HEK293 (cell line): ENCODE data around the gene KIAA1671.

Experiments used
- CTCF ChIA-PET: fragments of 350-600 bp; formaldehyde crosslinking; extraction: SDS; loops from one replicate; lab custom pipeline; 2021; ENCODE audit warnings: antibody characterized with exemption; lab: Yijun Ruan, JAX
- POLR2A ChIA-PET: fragments of 300-600 bp; formaldehyde crosslinking; extraction: SDS; loops from one replicate; lab custom pipeline; 2020; ENCODE audit warnings: antibody characterized with exemption, inconsistent platforms; lab: Yijun Ruan, JAX
- H3K27ac ChIP-seq: fragments of 200-500 bp; sonication (Bioruptor generic); 2 replicates; pipeline ENCODE4 v1.5.1; 2014; ENCODE audit warnings: low read depth, low read length, control low read depth, inconsistent platforms; ENCODE audit errors: extremely low read depth
- H3K36me3 ChIP-seq, 2 experiments: fragments of 200-500 bp in 1 of 2; sonication (Bioruptor generic) in 1 of 2; 1 replicate in 1 of 2; 2 replicates in 1 of 2; pipeline ENCODE4 v1.5.1; 2014 to 2017; ENCODE audit warnings: inconsistent platforms in 2 of 2, low read length in 2 of 2; ENCODE audit not compliant: control insufficient read depth in 2 of 2, insufficient read depth in 1 of 2
- H3K4me1 ChIP-seq: fragments of 200-500 bp; sonication (Bioruptor generic); 2 replicates; pipeline ENCODE4 v1.5.1; 2014; ENCODE audit warnings: mild to moderate bottlenecking, low read length, inconsistent platforms; ENCODE audit not compliant: control insufficient read depth, insufficient read depth
- H3K4me3 ChIP-seq: 2 replicates; pipeline ENCODE4 v1.5.1; 2011; ENCODE audit warnings: low read depth, mild to moderate bottlenecking, control low read depth, low read length, moderate library complexity
- H3K9me3 ChIP-seq: fragments of 200-500 bp; sonication (Bioruptor generic); 2 replicates; pipeline ENCODE4 v1.5.1; 2014; ENCODE audit warnings: low read depth, low read length, inconsistent platforms; ENCODE audit not compliant: control insufficient read depth, insufficient read depth
- BCL11A ChIP-seq: fragments of 450-650 bp; formaldehyde crosslinking; IDR thresholded peaks from 2 replicates; pipeline ENCODE4 v1.5.1; 2016; ENCODE audit warnings: low read depth, missing biosample characterization, missing genetic modification characterization
- FEZF1 ChIP-seq: fragments of 450-650 bp; formaldehyde crosslinking; IDR thresholded peaks from 2 replicates; pipeline ENCODE4 v1.5.1; 2016; ENCODE audit warnings: missing biosample characterization, missing genetic modification characterization
- PBX3 ChIP-seq: sonication (generic); formaldehyde crosslinking; IDR thresholded peaks from 2 replicates; pipeline ENCODE4 v1.8.1; 2022; ENCODE audit warnings: mild to moderate bottlenecking, moderate library complexity, missing genetic modification reagents
- PRDM6 ChIP-seq: fragments of 450-650 bp; formaldehyde crosslinking; IDR thresholded peaks from 2 replicates; pipeline ENCODE4 v1.5.1; 2017; ENCODE audit warnings: missing biosample characterization, missing genetic modification characterization
- RBAK ChIP-seq: fragments of 450-650 bp; formaldehyde crosslinking; IDR thresholded peaks from 2 replicates; pipeline ENCODE4 v1.5.1; 2016; ENCODE audit warnings: missing biosample characterization, missing genetic modification characterization
- SCRT1 ChIP-seq: fragments of 450-650 bp; formaldehyde crosslinking; IDR thresholded peaks from 2 replicates; pipeline ENCODE4 v1.5.1; 2016; ENCODE audit warnings: missing biosample characterization, missing genetic modification characterization, borderline replicate concordance
- SP3 ChIP-seq: fragments of 450-650 bp; formaldehyde crosslinking; IDR thresholded peaks from 2 replicates; pipeline ENCODE4 v1.5.1; 2016; ENCODE audit warnings: missing biosample characterization, missing genetic modification characterization
- ZFP3 ChIP-seq: fragments of 450-650 bp; formaldehyde crosslinking; IDR thresholded peaks from 2 replicates; pipeline ENCODE4 v1.5.1; 2016; ENCODE audit warnings: low read depth, missing biosample characterization, missing genetic modification characterization
- ZFP37 ChIP-seq: fragments of 450-650 bp; formaldehyde crosslinking; IDR thresholded peaks from 2 replicates; pipeline ENCODE4 v1.5.1; 2016; ENCODE audit warnings: missing biosample characterization, missing genetic modification characterization
- ZNF10 ChIP-seq: fragments of 450-650 bp; formaldehyde crosslinking; IDR thresholded peaks from 2 replicates; pipeline ENCODE4 v1.5.1; 2017; ENCODE audit warnings: missing biosample characterization, missing genetic modification characterization
- ZNF157 ChIP-seq: fragments of 450-650 bp; formaldehyde crosslinking; IDR thresholded peaks from 2 replicates; pipeline ENCODE4 v1.5.1; 2016; ENCODE audit warnings: missing biosample characterization, missing genetic modification characterization
- ZNF18 ChIP-seq: fragments of 450-650 bp; formaldehyde crosslinking; IDR thresholded peaks from 2 replicates; pipeline ENCODE4 v1.5.1; 2016; ENCODE audit warnings: missing biosample characterization, missing genetic modification characterization
- ZNF394 ChIP-seq: fragments of 450-650 bp; formaldehyde crosslinking; IDR thresholded peaks from 2 replicates; pipeline ENCODE4 v1.5.1; 2016; ENCODE audit warnings: missing biosample characterization, missing genetic modification characterization, mild to moderate bottlenecking, moderate library complexity, borderline replicate concordance
- ZNF501 ChIP-seq: fragments of 450-650 bp; formaldehyde crosslinking; IDR thresholded peaks from 2 replicates; pipeline ENCODE4 v1.5.1; 2016; ENCODE audit warnings: missing biosample characterization, missing genetic modification characterization
- ZNF518A ChIP-seq: fragments of 450-650 bp; formaldehyde crosslinking; conservative IDR thresholded peaks from 2 replicates; pipeline ENCODE4 v1.5.1; 2016; ENCODE audit warnings: low read depth, missing biosample characterization, missing genetic modification characterization
- ZNF521 ChIP-seq: fragments of 450-650 bp; formaldehyde crosslinking; IDR thresholded peaks from 2 replicates; pipeline ENCODE4 v1.5.1; 2017; ENCODE audit warnings: missing biosample characterization, mild to moderate bottlenecking, missing genetic modification characterization
- ZNF529 ChIP-seq: fragments of 450-650 bp; formaldehyde crosslinking; IDR thresholded peaks from 2 replicates; pipeline ENCODE4 v1.5.1; 2017; ENCODE audit warnings: missing genetic modification characterization, missing biosample characterization; ENCODE audit not compliant: insufficient replicate concordance
- ZNF549 ChIP-seq: fragments of 450-650 bp; IDR thresholded peaks from 2 replicates; pipeline ENCODE4 v1.5.1; 2018; ENCODE audit warnings: missing biosample characterization, missing genetic modification characterization, mild to moderate bottlenecking, inconsistent platforms, moderate library complexity
- ZNF621 ChIP-seq: fragments of 450-650 bp; formaldehyde crosslinking; IDR thresholded peaks from 2 replicates; pipeline ENCODE4 v1.5.1; 2017; ENCODE audit warnings: missing biosample characterization, missing genetic modification characterization
- ZNF624 ChIP-seq: fragments of 450-650 bp; formaldehyde crosslinking; IDR thresholded peaks from 2 replicates; pipeline ENCODE4 v1.5.1; 2017; ENCODE audit warnings: missing biosample characterization, missing genetic modification characterization
- ZNF658 ChIP-seq: fragments of 450-650 bp; formaldehyde crosslinking; IDR thresholded peaks from 2 replicates; pipeline ENCODE4; 2016; ENCODE audit warnings: missing biosample characterization, missing genetic modification characterization
- ZNF704 ChIP-seq: fragments of 450-650 bp; formaldehyde crosslinking; IDR thresholded peaks from 2 replicates; pipeline ENCODE4 v1.5.1; 2016; ENCODE audit warnings: missing biosample characterization, missing genetic modification characterization

Gene KIAA1671

GRCh38 chr22:25212337-25212736, 259.8 kb downstream of the KIAA1671 start:
- TF ChIP-seq SCRT1 (no peak), SP3 (tag by site-specific recombination) (no peak), PRDM6 (tag by site-specific recombination) (no peak), ZNF157 (tag by site-specific recombination) (no peak), FEZF1 (tag by site-specific recombination) (no peak), ZNF529 (tag by site-specific recombination) (no peak), ZNF10 (no peak), ZNF501 (no peak), PBX3 (CRISPR knock-in tag) (no peak), ZFP37 (tag by site-specific recombination) (no peak), ZNF549 (tag by site-specific recombination) (no peak), ZNF518A (no peak), ZNF521 (no peak), BCL11A (tag by site-specific recombination) (no peak), RBAK (tag by site-specific recombination) (no peak), ZFP3 (no peak)
- POLR2A ChIA-PET: no interaction called here
- CTCF ChIA-PET: interaction anchor here (0.6 to 3.0 kb wide), 3 partner anchors 10 to 122 kb away, joined by 3 to 18 read pairs (median 10); no protein-coding TSS in a partner anchor
- Histone ChIP-seq H3K9me3 (no peaks in the 10 kb centered on the region; the same call in 1 of the 2 replicates), H3K4me3 (no peak overlapping the region), H3K4me1 (no peaks in the 10 kb centered on the region), H3K27ac (no peak overlapping the region), H3K36me3 (no peaks in the 10 kb centered on the region)

- no peaks in the 10 kb centered on the region for H3K36me3 ChIP-seq
- TF ChIP-seq ZNF704 (tag by site-specific recombination): no peak
- no peak for TF ChIP-seq ZNF18 (tag by site-specific recombination)
- no peak for TF ChIP-seq ZNF624
- TF ChIP-seq ZNF10: no peak
- TF ChIP-seq ZNF658 (tag by site-specific recombination): no peak
- no peak for TF ChIP-seq ZNF394 (tag by site-specific recombination)
- peak; percentile 68; the same call in 1 of the 2 replicates for TF ChIP-seq RBAK (tag by site-specific recombination)
- TF ChIP-seq ZNF621 (tag by site-specific recombination): no peak
- TF ChIP-seq, all 188 proteins: peak for 1
- CTCF ChIA-PET: interaction anchor here (3.0 kb wide), 1 partner anchor 11 kb away, joined by 18 read pairs; no protein-coding TSS in a partner anchor
- Histone ChIP-seq H3K9me3 (no peaks in the 10 kb centered on the region; the same call in 1 of the 2 replicates), H3K27ac (no peak overlapping the region), H3K4me3 (no peak overlapping the region), H3K4me1 (no peaks in the 10 kb centered on the region)
- POLR2A ChIA-PET: no interaction called here
Measured at GRCh38 chr22:25213221-25213620, 260.7 kb downstream of the KIAA1671 start.
